Prostate gland (tissue), 2 donors: ENCODE data around the gene FOXO1. TPM values are rescaled to one million over a fixed set of nuclear protein-coding genes. Genes with fewer than 3 reads are reported as not detected.

Experiments
- DNase-seq: peaks from one replicate; pipeline ENCODE4 v3.0.0-alpha.2; 2019; ENCODE audit warnings: low spot score
- H3K27ac ChIP-seq, 2 donors: fragments of 200-600 bp; sonication (generic); 2 replicates each; pipeline ENCODE4 v1.5.1; 2017 to 2019
- H3K27me3 ChIP-seq: fragments of 200-600 bp; sonication (generic); replicated peaks from 2 replicates; pipeline ENCODE4 v1.5.1; 2019; ENCODE audit not compliant: insufficient read depth
- H3K36me3 ChIP-seq, 2 donors: fragments of 200-600 bp; sonication (generic); 1 replicate in 1 of 2; 2 replicates in 1 of 2; pipeline versions ENCODE4 v1.5.1 to v1.8.1; 2017 to 2019
- H3K4me1 ChIP-seq: fragments of 200-600 bp; sonication (generic); replicated peaks from 2 replicates; pipeline ENCODE4 v1.5.1; 2019
- H3K4me3 ChIP-seq, 2 donors: fragments of 200-600 bp; sonication (generic); 2 replicates each; pipeline ENCODE4 v1.5.1; 2017 to 2019
- H3K9me3 ChIP-seq: fragments of 200-600 bp; sonication (generic); 2 replicates; pipeline ENCODE4 v1.5.1; 2017
- CTCF ChIP-seq, 4 experiments: fragments of 200-600 bp in 2 of 4; fragments of 450-650 bp in 2 of 4; sonication (generic) in 2 of 4; IDR thresholded peaks; 1 replicate in 3 of 4; 2 replicates in 1 of 4; pipeline ENCODE4 v1.5.1; 2016 to 2019; ENCODE audit warnings: antibody characterized with exemption in 4 of 4, mild to moderate bottlenecking in 2 of 4, moderate library complexity in 2 of 4
- POLR2A ChIP-seq: fragments of 450-650 bp; IDR thresholded peaks from one replicate; pipeline ENCODE4 v1.6.1; 2016; ENCODE audit warnings: antibody characterized with exemption, mild to moderate bottlenecking
- POLR2AphosphoS5 ChIP-seq: sonication (generic); formaldehyde crosslinking; IDR thresholded peaks from one replicate; pipeline ENCODE4 v1.6.1; 2017; ENCODE audit warnings: antibody characterized with exemption
- WGBS: methylation state at CpG from one replicate; pipeline ENCODE4 v1.1.5; 2018; 5-methylcytosine and 5-hydroxymethylcytosine counted together
- intact Hi-C: fragments of 100-400 bp; cut with DNase I; formaldehyde crosslinking; loops from one replicate; pipeline ENCODE4 v1.14.2; 2022
- total RNA-seq, 2 donors: library from RNA; depleted of rRNA; stranded (reverse); fragments of >200 nt; gene quantifications; one replicate each; pipeline ENCODE4 v1.1.0, GENCODE V29; 2016

FOXO1 gene
- total RNA-seq, 2 donors from 2014 or later: 23.5 to 46.1 TPM

GRCh38 chr13:40563350-40564125, 102.9 kb downstream of the FOXO1 start:
- intact Hi-C loops: no loop called here
- DNase-seq: no peak
- no peak for TF ChIP-seq POLR2AphosphoS5
- TF ChIP-seq POLR2A: no peak
- TF ChIP-seq CTCF (IDR thresholded peaks at IDR 0.05): no peak
- no peak overlapping the region for H3K4me3 ChIP-seq
- H3K27me3 ChIP-seq: no peaks in the 10 kb centered on the region
- no peaks in the 10 kb centered on the region for H3K9me3 ChIP-seq
- H3K36me3 ChIP-seq: no peaks in the 10 kb centered on the region
- WGBS: 74% methylated on average over 14 of the region's 14 CpGs
- H3K27ac ChIP-seq: no peak overlapping the region
- no peaks in the 10 kb centered on the region for H3K4me1 ChIP-seq

GRCh38 chr13:40562975-40563349, 103.5 kb downstream of the FOXO1 start:
- Histone ChIP-seq H3K4me1 (no peaks in the 10 kb centered on the region), H3K9me3 (no peaks in the 10 kb centered on the region), H3K36me3 (no peaks in the 10 kb centered on the region), H3K27ac (no peak overlapping the region), H3K27me3 (no peaks in the 10 kb centered on the region), H3K4me3 (no peak overlapping the region)
- DNase-seq: no peak
- intact Hi-C loops: no loop called here
- 90% methylated on average over 6 of the region's 6 CpGs for WGBS
- TF ChIP-seq CTCF (IDR thresholded peaks at IDR 0.05) (no peak), POLR2AphosphoS5 (no peak), POLR2A (no peak)

- no peak for DNase-seq
- 99% methylated on average over 9 of the region's 9 CpGs for WGBS
- H3K27ac ChIP-seq: no peak overlapping the region
- no peak overlapping the region for H3K4me3 ChIP-seq
- intact Hi-C loops: no loop called here
- no peaks in the 10 kb centered on the region for H3K36me3 ChIP-seq
- H3K4me1 ChIP-seq: no peaks in the 10 kb centered on the region
- H3K27me3 ChIP-seq: no peaks in the 10 kb centered on the region
- no peak for TF ChIP-seq CTCF (IDR thresholded peaks at IDR 0.05)
- no peak for TF ChIP-seq POLR2AphosphoS5
- no peak for TF ChIP-seq POLR2A
- no peaks in the 10 kb centered on the region for H3K9me3 ChIP-seq
Measured at GRCh38 chr13:40559915-40560314, 106.5 kb downstream of the FOXO1 start.

- TF ChIP-seq POLR2A (no peak), POLR2AphosphoS5 (peak; percentile 20), CTCF (IDR thresholded peaks at IDR 0.05) (no peak)
- H3K4me3 ChIP-seq: no peak overlapping the region
- no peaks in the 10 kb centered on the region for H3K4me1 ChIP-seq
- no peak overlapping the region for H3K27ac ChIP-seq
- no peaks in the 10 kb centered on the region for H3K36me3 ChIP-seq
- H3K27me3 ChIP-seq: no peaks in the 10 kb centered on the region
- no peaks in the 10 kb centered on the region for H3K9me3 ChIP-seq
- intact Hi-C loops: no loop called here
- DNase-seq: no peak
- WGBS: 3% methylated on average over 1 of the region's 1 CpG
Measured at GRCh38 chr13:40558656-40559055, 107.8 kb downstream of the FOXO1 start.

- intact Hi-C loops: no loop called here
- Histone ChIP-seq H3K9me3 (no peaks in the 10 kb centered on the region), H3K4me1 (no peaks in the 10 kb centered on the region), H3K4me3 (no peak overlapping the region), H3K27me3 (no peaks in the 10 kb centered on the region), H3K27ac (no peak overlapping the region), H3K36me3 (no peaks in the 10 kb centered on the region)
- no peak for DNase-seq
- TF ChIP-seq CTCF (IDR thresholded peaks at IDR 0.05): no peak
- no peak for TF ChIP-seq POLR2A
- no peak for TF ChIP-seq POLR2AphosphoS5
Measured at GRCh38 chr13:40556453-40556852, 110.0 kb downstream of the FOXO1 start.
